ENCODE data around the gene MGAT5B. TPM values are rescaled to one million over a fixed set of nuclear protein-coding genes. Genes with fewer than 3 reads are reported as not detected.

Gene MGAT5B
- total and polyA plus RNA-seq, 7 donors = 0.16 to 0.83 (median 0.51) TPM; not detected in 2

- Histone ChIP-seq H3K27me3 (peaks cover 0 to 34% (median 0%) of the 10 kb centered on the region in 3 donors), H3K4me1 (no peaks in the 10 kb centered on the region), H3K36me3 (no peaks in the 10 kb centered on the region), H3K4me3 (no peak overlapping the region), H3K9me3 (no peaks in the 10 kb centered on the region), H3K27ac (no peak overlapping the region)
- DNase-seq = no peak
- 89 to 95% methylated on average over 3 of the region's 3 CpGs for WGBS, 2 donors
- intact Hi-C loops (cut with DNase I) = no loop called here
- TF ChIP-seq, protein P1, sequence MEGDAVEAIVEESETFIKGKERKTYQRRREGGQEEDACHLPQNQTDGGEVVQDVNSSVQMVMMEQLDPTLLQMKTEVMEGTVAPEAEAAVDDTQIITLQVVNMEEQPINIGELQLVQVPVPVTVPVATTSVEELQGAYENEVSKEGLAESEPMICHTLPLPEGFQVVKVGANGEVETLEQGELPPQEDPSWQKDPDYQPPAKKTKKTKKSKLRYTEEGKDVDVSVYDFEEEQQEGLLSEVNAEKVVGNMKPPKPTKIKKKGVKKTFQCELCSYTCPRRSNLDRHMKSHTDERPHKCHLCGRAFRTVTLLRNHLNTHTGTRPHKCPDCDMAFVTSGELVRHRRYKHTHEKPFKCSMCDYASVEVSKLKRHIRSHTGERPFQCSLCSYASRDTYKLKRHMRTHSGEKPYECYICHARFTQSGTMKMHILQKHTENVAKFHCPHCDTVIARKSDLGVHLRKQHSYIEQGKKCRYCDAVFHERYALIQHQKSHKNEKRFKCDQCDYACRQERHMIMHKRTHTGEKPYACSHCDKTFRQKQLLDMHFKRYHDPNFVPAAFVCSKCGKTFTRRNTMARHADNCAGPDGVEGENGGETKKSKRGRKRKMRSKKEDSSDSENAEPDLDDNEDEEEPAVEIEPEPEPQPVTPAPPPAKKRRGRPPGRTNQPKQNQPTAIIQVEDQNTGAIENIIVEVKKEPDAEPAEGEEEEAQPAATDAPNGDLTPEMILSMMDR (IDR thresholded peaks at IDR 0.05) = no peak
- TF ChIP-seq POLR2AphosphoS5 (IDR thresholded peaks at IDR 0.05) (no peak), EP300 (IDR thresholded peaks at IDR 0.05) (no peak), POLR2A (IDR thresholded peaks at IDR 0.05) (no peak)
These were observed 13.1 kb upstream of the MGAT5B start for GRCh38 chr17:76855105-76855504.

GRCh38 chr17:76862079-76862478 is 6.1 kb upstream of the MGAT5B start:
- WGBS, 2 donors = 84 to 91% methylated on average over 9 of the region's 9 CpGs
- no peak for TF ChIP-seq EP300 (IDR thresholded peaks at IDR 0.05)
- TF ChIP-seq, protein P1 (IDR thresholded peaks at IDR 0.05) = no peak
- TF ChIP-seq POLR2AphosphoS5 (IDR thresholded peaks at IDR 0.05) = no peak
- TF ChIP-seq POLR2A (IDR thresholded peaks at IDR 0.05) = no peak
- H3K9me3 ChIP-seq = no peaks in the 10 kb centered on the region
- no peak overlapping the region for H3K27ac ChIP-seq
- peaks cover 0 to 24% (median 2%) of the 10 kb centered on the region in 3 donors for H3K27me3 ChIP-seq
- H3K36me3 ChIP-seq = no peaks in the 10 kb centered on the region
- no peak for DNase-seq
- intact Hi-C loops (cut with DNase I) = no loop called here
- H3K4me1 ChIP-seq = no peaks in the 10 kb centered on the region
- H3K4me3 ChIP-seq = no peak overlapping the region

DNA sequence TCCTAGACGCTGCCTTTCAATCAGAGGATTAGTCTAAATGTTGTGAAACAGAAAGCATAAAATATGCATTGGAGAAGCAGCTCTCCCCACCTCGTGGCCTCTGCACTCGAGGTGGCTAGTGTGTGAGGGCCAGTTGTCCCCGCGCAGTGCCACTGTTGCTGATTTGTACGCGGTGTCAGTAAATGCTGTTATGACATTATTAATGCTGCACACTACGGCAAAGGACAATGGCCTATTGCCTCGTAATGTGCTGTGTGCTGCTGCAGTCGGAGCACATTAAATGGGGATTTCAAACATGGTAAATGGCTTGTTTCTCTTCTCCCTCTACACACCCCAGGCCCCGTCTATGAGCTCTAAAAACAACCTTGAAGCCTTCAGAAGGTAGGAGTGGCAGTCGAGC is 5.7 kb upstream of the MGAT5B start:
- TF ChIP-seq, protein P1 (IDR thresholded peaks at IDR 0.05) = no peak
- no peak for TF ChIP-seq POLR2A (IDR thresholded peaks at IDR 0.05)
- no peak for TF ChIP-seq POLR2AphosphoS5 (IDR thresholded peaks at IDR 0.05)
- TF ChIP-seq EP300 (IDR thresholded peaks at IDR 0.05) = no peak
- intact Hi-C loops (cut with DNase I) = no loop called here
- Histone ChIP-seq H3K4me1 (peaks cover 0 to under 1% (median 0%) of the 10 kb centered on the region in 4 donors), H3K9me3 (no peaks in the 10 kb centered on the region), H3K4me3 (no peak overlapping the region), H3K27me3 (peaks cover 0 to 28% (median 6%) of the 10 kb centered on the region in 3 donors), H3K27ac (no peak overlapping the region), H3K36me3 (no peaks in the 10 kb centered on the region)
- WGBS, 2 donors = 62 to 81% methylated on average over 12 of the region's 12 CpGs
- DNase-seq = no peak

GRCh38 chr17:76864024-76864423 is 4.2 kb upstream of the MGAT5B start:
- intact Hi-C loops (cut with DNase I) = no loop called here
- Histone ChIP-seq H3K27me3 (peaks cover 5 to 40% (median 17%) of the 10 kb centered on the region in 3 donors), H3K4me1 (peaks cover 0 to 14% (median 11%) of the 10 kb centered on the region in 4 donors), H3K36me3 (no peaks in the 10 kb centered on the region), H3K4me3 (no peak overlapping the region), H3K27ac (no peak overlapping the region), H3K9me3 (no peaks in the 10 kb centered on the region)
- DNase-seq = no peak
- WGBS, 2 donors = 74 to 84% methylated on average over 7 of the region's 7 CpGs
- no peak for TF ChIP-seq POLR2AphosphoS5 (IDR thresholded peaks at IDR 0.05)
- TF ChIP-seq EP300 (IDR thresholded peaks at IDR 0.05) = no peak
- TF ChIP-seq POLR2A (IDR thresholded peaks at IDR 0.05) = no peak
- TF ChIP-seq, protein P1 (IDR thresholded peaks at IDR 0.05) = no peak

- no peaks in the 10 kb centered on the region for H3K9me3 ChIP-seq
- no peak for TF ChIP-seq POLR2A (IDR thresholded peaks at IDR 0.05)
- TF ChIP-seq, protein P1 (IDR thresholded peaks at IDR 0.05) = no peak
- no peak for TF ChIP-seq POLR2AphosphoS5 (IDR thresholded peaks at IDR 0.05)
- TF ChIP-seq EP300 (IDR thresholded peaks at IDR 0.05) = no peak
- DNase-seq = no peak
- no peak overlapping the region for H3K27ac ChIP-seq
- H3K27me3 ChIP-seq = peaks cover 16 to 51% (median 28%) of the 10 kb centered on the region in 3 donors
- peaks cover 0 to 26% (median 22%) of the 10 kb centered on the region in 4 donors for H3K4me1 ChIP-seq
- intact Hi-C loops (cut with DNase I) = no loop called here
- no peak overlapping the region for H3K4me3 ChIP-seq
- H3K36me3 ChIP-seq = no peaks in the 10 kb centered on the region
- 63 to 91% methylated on average over 10 of the region's 10 CpGs for WGBS, 2 donors
These were observed 3.0 kb upstream of the MGAT5B start for GRCh38 chr17:76865174-76865573.

Measured in sigmoid colon (tissue), 7 donors.